GM23338 (cell line): ENCODE measurements around the gene TULP3. TPM values are rescaled to one million over a fixed set of nuclear protein-coding genes. Genes with fewer than 3 reads are reported as not detected.

Experiments used
- ATAC-seq: fragments of 200-7000 bp; cut with Tn5 transposase; 3 replicates; pipeline ENCODE4 v1.9.1; 2020
- DNase-seq: peaks from one replicate; pipeline ENCODE4 v3.0.0-alpha.2; 2015; ENCODE audit warnings: low spot score
- H2AFZ ChIP-seq: fragments of 200-600 bp; sonication (generic); 2 replicates; pipeline ENCODE4 v1.8.0; 2016; ENCODE audit warnings: antibody characterized with exemption, mild to moderate bottlenecking, moderate library complexity
- H3F3A ChIP-seq: fragments of 200-600 bp; sonication (generic); replicated peaks from 2 replicates; pipeline ENCODE4 v1.8.0; 2017; ENCODE audit warnings: antibody characterized with exemption, mixed run types, low read depth
- H3K27ac ChIP-seq: fragments of 200-600 bp; sonication (generic); 2 replicates; pipeline ENCODE4 v1.6.1; 2016; ENCODE audit warnings: low read depth
- H3K27me3 ChIP-seq: fragments of 200-600 bp; sonication (generic); 2 replicates; pipeline ENCODE4 v1.8.0; 2016; ENCODE audit warnings: mild to moderate bottlenecking, mixed run types, moderate library complexity; ENCODE audit not compliant: insufficient read depth
- H3K36me3 ChIP-seq: fragments of 200-600 bp; sonication (generic); 2 replicates; pipeline ENCODE4 v1.8.0; 2016; ENCODE audit warnings: mild to moderate bottlenecking; ENCODE audit not compliant: insufficient read depth
- H3K4me1 ChIP-seq: fragments of 200-600 bp; sonication (generic); 2 replicates; pipeline ENCODE4 v1.8.0; 2016; ENCODE audit warnings: mild to moderate bottlenecking, moderate library complexity; ENCODE audit not compliant: insufficient read depth
- H3K4me2 ChIP-seq: fragments of 200-600 bp; sonication (generic); 2 replicates; pipeline ENCODE4 v1.7.1; 2017; ENCODE audit warnings: mixed run types
- H3K4me3 ChIP-seq: fragments of 200-600 bp; sonication (generic); 2 replicates; pipeline ENCODE4 v1.6.1; 2016; ENCODE audit warnings: mixed run types
- H3K79me2 ChIP-seq: fragments of 200-600 bp; sonication (generic); replicated peaks from 2 replicates; pipeline ENCODE4 v1.8.0; 2017; ENCODE audit warnings: mild to moderate bottlenecking; ENCODE audit not compliant: insufficient read depth
- H3K9me2 ChIP-seq: fragments of 200-600 bp; sonication (generic); 2 replicates; pipeline ENCODE4 v1.8.0; 2017; ENCODE audit not compliant: insufficient read depth
- H4K20me1 ChIP-seq: fragments of 200-600 bp; sonication (generic); replicated peaks from 2 replicates; pipeline ENCODE4 v1.8.0; 2017; ENCODE audit warnings: mild to moderate bottlenecking; ENCODE audit not compliant: insufficient read depth
- H3K27ac Mint-ChIP-seq: 2 replicates; pipeline ENCODE4 v1.8.0; 2020; ENCODE audit warnings: inconsistent platforms, mild to moderate bottlenecking, moderate library complexity, mixed read lengths
- H3K27me3 Mint-ChIP-seq: 3 replicates; pipeline ENCODE4 v1.8.0; 2022; ENCODE audit warnings: low read depth, mild to moderate bottlenecking, moderate library complexity, mixed read lengths, inconsistent platforms; ENCODE audit not compliant: insufficient read depth, poor library complexity
- H3K36me3 Mint-ChIP-seq: 3 replicates; pipeline ENCODE4 v1.8.0; 2021; ENCODE audit warnings: low read depth, mild to moderate bottlenecking, inconsistent platforms, moderate library complexity, mixed read lengths
- H3K4me1 Mint-ChIP-seq: 3 replicates; pipeline ENCODE4 v1.8.0; 2020; ENCODE audit warnings: mild to moderate bottlenecking, inconsistent platforms, mixed read lengths
- H3K4me3 Mint-ChIP-seq: 3 replicates; pipeline ENCODE4 v1.8.0; 2021; ENCODE audit warnings: moderate library complexity, mild to moderate bottlenecking, inconsistent platforms, mixed read lengths
- H3K9me3 Mint-ChIP-seq: 3 replicates; pipeline ENCODE4 v1.8.0; 2020; ENCODE audit warnings: moderate library complexity, mild to moderate bottlenecking, inconsistent platforms, mixed read lengths
- CREB1 ChIP-seq: fragments of 250-450 bp; sonication (Bioruptor Pico); IDR thresholded peaks from 2 replicates; pipeline ENCODE4 v1.5.0; 2020; ENCODE audit warnings: low read depth, mild to moderate bottlenecking, moderate library complexity
- ETS1 ChIP-seq: IDR thresholded peaks from 2 replicates; pipeline ENCODE4 v1.6.1; 2016; ENCODE audit warnings: antibody characterized with exemption
- EZH2 ChIP-seq: fragments of 200-600 bp; sonication (generic); IDR thresholded peaks from one replicate; pipeline ENCODE4 v1.8.0; 2017; ENCODE audit warnings: antibody characterized with exemption, mild to moderate bottlenecking, low read depth; ENCODE audit not compliant: unreplicated experiment
- EZH2phosphoT487 ChIP-seq: fragments of 200-600 bp; sonication (generic); IDR thresholded peaks from one replicate; pipeline ENCODE4 v1.8.1; 2018; ENCODE audit warnings: antibody characterized with exemption; ENCODE audit not compliant: unreplicated experiment
- JUNB ChIP-seq: IDR thresholded peaks from one replicate; pipeline ENCODE4 v1.6.1; 2016; ENCODE audit warnings: antibody characterized with exemption; ENCODE audit not compliant: unreplicated experiment
- NANOG ChIP-seq: IDR thresholded peaks from 2 replicates; pipeline ENCODE4 v1.6.1; 2016; ENCODE audit warnings: antibody characterized with exemption, borderline replicate concordance
- POLR2AphosphoS5 ChIP-seq: IDR thresholded peaks from 2 replicates; pipeline ENCODE4 v1.6.1; 2016; ENCODE audit warnings: antibody characterized with exemption, low read depth
- REST ChIP-seq: IDR thresholded peaks from one replicate; pipeline ENCODE4 v1.6.1; 2018; ENCODE audit warnings: antibody characterized with exemption; ENCODE audit not compliant: unreplicated experiment
- STAT1 ChIP-seq: IDR thresholded peaks from one replicate; pipeline ENCODE4 v1.6.1; 2016; ENCODE audit warnings: antibody characterized with exemption; ENCODE audit not compliant: unreplicated experiment
- ZNF114 ChIP-seq: fragments of 250-450 bp; sonication (Bioruptor Pico); IDR thresholded peaks from 2 replicates; pipeline ENCODE4 v1.5.0; 2020; ENCODE audit warnings: mild to moderate bottlenecking, moderate library complexity
- ZNF331 ChIP-seq: fragments of 250-450 bp; sonication (Bioruptor Pico); IDR thresholded peaks from 2 replicates; pipeline ENCODE4 v1.5.0; 2020; ENCODE audit warnings: low read depth, mild to moderate bottlenecking, moderate library complexity
- ZNF462 ChIP-seq: fragments of 250-450 bp; sonication (Bioruptor Pico); IDR thresholded peaks from 2 replicates; pipeline ENCODE4 v1.5.0; 2020; ENCODE audit warnings: mild to moderate bottlenecking, moderate library complexity
- polyA plus RNA-seq: library from polyadenylated mRNA; unstranded; fragments of >200 nt; fragmentation: Nextera tagmentation; extraction: Ambion mirVana; gene quantifications from 2 replicates; pipeline ENCODE4 v1.2.1, GENCODE V29; 2016
- total RNA-seq: library from RNA; depleted of rRNA; stranded (reverse); fragments of >200 nt; shearing (Covaris generic); gene quantifications from 2 replicates; pipeline ENCODE4 v1.2.3, GENCODE V29; 2014

The TULP3 gene
- total and polyA plus RNA-seq, 2 experiments from 2014 or later: 15.1 to 18.8 TPM

- H3F3A ChIP-seq: no peaks in the 10 kb centered on the region
- H3K4me3 ChIP-seq: no peak overlapping the region
- no peak overlapping the region for H3K4me2 ChIP-seq
- no peak for DNase-seq
- H3K4me3 Mint-ChIP-seq: no peak overlapping the region
- peaks cover 25% of the 10 kb centered on the region for H3K4me1 Mint-ChIP-seq
- peaks cover 5% of the 10 kb centered on the region for H3K27me3 Mint-ChIP-seq
- H3K4me1 ChIP-seq: peaks cover 7% of the 10 kb centered on the region; the same call in 1 of the 2 replicates
- no peaks in the 10 kb centered on the region for H4K20me1 ChIP-seq
- peaks cover 1% of the 10 kb centered on the region; the same call in 2 of the 3 replicates for H3K36me3 Mint-ChIP-seq
- no peak overlapping the region for H3K27ac ChIP-seq
- no peak overlapping the region for H2AFZ ChIP-seq
- no peaks in the 10 kb centered on the region for H3K27me3 ChIP-seq
- TF ChIP-seq STAT1: no peak
- no peak for TF ChIP-seq NANOG
- TF ChIP-seq CREB1: no peak
- no peak for TF ChIP-seq JUNB
- no peak for TF ChIP-seq EZH2phosphoT487
- no peak for TF ChIP-seq ZNF114 (CRISPR knock-in tag)
- peak overlapping the region; percentile 17; the same call in 1 of the 2 replicates for H3K27ac Mint-ChIP-seq
- H3K9me3 Mint-ChIP-seq: no peaks in the 10 kb centered on the region
- no peak for ATAC-seq
- no peaks in the 10 kb centered on the region for H3K36me3 ChIP-seq
- no peaks in the 10 kb centered on the region for H3K79me2 ChIP-seq
- H3K9me2 ChIP-seq: no peaks in the 10 kb centered on the region
Observed at GRCh38 chr12:2844786-2845185, 45.9 kb upstream of the TULP3 start.

GRCh38 chr12:2845280-2845679 lies 45.4 kb upstream of the TULP3 start:
- no peaks in the 10 kb centered on the region for H3K79me2 ChIP-seq
- no peak overlapping the region for H2AFZ ChIP-seq
- peaks cover 5% of the 10 kb centered on the region for H3K27me3 Mint-ChIP-seq
- H3K27ac ChIP-seq: no peak overlapping the region
- no peak overlapping the region for H3K4me3 ChIP-seq
- H3K9me3 Mint-ChIP-seq: no peaks in the 10 kb centered on the region
- H3K36me3 ChIP-seq: no peaks in the 10 kb centered on the region
- H3K27ac Mint-ChIP-seq: no peak overlapping the region
- peak overlapping the region; percentile 75; the same call in 1 of the 2 replicates for H3K4me2 ChIP-seq
- peaks cover 25% of the 10 kb centered on the region for H3K4me1 Mint-ChIP-seq
- no peak overlapping the region for H3K4me3 Mint-ChIP-seq
- H3F3A ChIP-seq: no peaks in the 10 kb centered on the region
- no peaks in the 10 kb centered on the region for H3K27me3 ChIP-seq
- peak; percentile 9 for ATAC-seq
- DNase-seq: peak; percentile 58
- H3K36me3 Mint-ChIP-seq: no peaks in the 10 kb centered on the region; the same call in 2 of the 3 replicates
- H3K9me2 ChIP-seq: no peaks in the 10 kb centered on the region
- H3K4me1 ChIP-seq: peaks cover 7% of the 10 kb centered on the region; the same call in 1 of the 2 replicates
- H4K20me1 ChIP-seq: no peaks in the 10 kb centered on the region
- no peak for TF ChIP-seq REST
- TF ChIP-seq ETS1: no peak
- TF ChIP-seq EZH2phosphoT487: no peak
- TF ChIP-seq EZH2: no peak
- no peak for TF ChIP-seq ZNF462 (CRISPR knock-in tag)
- no peak for TF ChIP-seq POLR2AphosphoS5
- no peak for TF ChIP-seq NANOG
- TF ChIP-seq ZNF331 (CRISPR knock-in tag): no peak
